OCI-LY1 (cell line): ENCODE data around the gene SLCO3A1.

Experiments
- H2AFZ ChIP-seq: fragments of 200-600 bp; sonication (generic), shearing (Covaris generic); 2 replicates; pipeline ENCODE4 v1.6.0; 2014; ENCODE audit warnings: antibody characterized with exemption, mild to moderate bottlenecking, low read length
- H3F3A ChIP-seq: fragments of 200-600 bp; sonication (generic), shearing (Covaris generic); 2 replicates; pipeline ENCODE4 v1.6.0; 2014; ENCODE audit warnings: mild to moderate bottlenecking, antibody characterized with exemption, low read length, moderate library complexity; ENCODE audit not compliant: insufficient read depth
- H3K27ac ChIP-seq: fragments of 200-600 bp; sonication (generic); 2 replicates; pipeline ENCODE4 v1.5.1; 2014; ENCODE audit warnings: low read length, mixed run types, mild to moderate bottlenecking, low read depth; ENCODE audit not compliant: poor library complexity, severe bottlenecking
- H3K27me3 ChIP-seq: fragments of 200-600 bp; sonication (generic); 2 replicates; pipeline ENCODE4 v1.6.0; 2014; ENCODE audit warnings: antibody characterized with exemption, mild to moderate bottlenecking, low read length, moderate library complexity; ENCODE audit not compliant: insufficient read depth
- H3K36me3 ChIP-seq: fragments of 200-600 bp; sonication (generic); 2 replicates; pipeline ENCODE4 v1.6.1; 2014; ENCODE audit warnings: mild to moderate bottlenecking, antibody characterized with exemption, low read length, moderate library complexity, mixed read lengths; ENCODE audit not compliant: insufficient read depth
- H3K4me1 ChIP-seq: fragments of 200-600 bp; sonication (generic); 2 replicates; pipeline ENCODE4 v1.5.1; 2014; ENCODE audit warnings: mild to moderate bottlenecking, low read length, moderate library complexity; ENCODE audit not compliant: insufficient read depth, severe bottlenecking
- H3K4me2 ChIP-seq: fragments of 200-600 bp; sonication (generic), shearing (Covaris generic); 2 replicates; pipeline ENCODE4 v1.6.1; 2014; ENCODE audit warnings: low read length
- H3K4me3 ChIP-seq: fragments of 200-600 bp; sonication (generic); 2 replicates; pipeline ENCODE4 v1.5.1; 2014; ENCODE audit warnings: low read length, low read depth, mild to moderate bottlenecking, mixed read lengths; ENCODE audit not compliant: poor library complexity, severe bottlenecking
- H3K79me2 ChIP-seq: fragments of 200-600 bp; shearing (Covaris generic); 2 replicates; pipeline ENCODE4 v1.6.1; 2016; ENCODE audit warnings: mixed run types, low read length, mixed read lengths; ENCODE audit not compliant: insufficient read depth
- H3K9ac ChIP-seq: fragments of 200-600 bp; sonication (generic), shearing (Covaris generic); 2 replicates; pipeline ENCODE4 v1.6.1; 2014; ENCODE audit warnings: mild to moderate bottlenecking, low read length, mixed read lengths
- H3K9me2 ChIP-seq: fragments of 200-600 bp; sonication (generic), shearing (Covaris generic); 2 replicates; pipeline ENCODE4 v1.6.1; 2014; ENCODE audit warnings: low read depth, mild to moderate bottlenecking, low read length, mixed read lengths
- H3K9me3 ChIP-seq: fragments of 200-600 bp; shearing (Covaris generic); 2 replicates; pipeline ENCODE4 v1.6.1; 2014; ENCODE audit warnings: low read length, mixed read lengths
- H4K20me1 ChIP-seq: fragments of 200-600 bp; sonication (generic), shearing (Covaris generic); 2 replicates; pipeline ENCODE4 v1.6.0; 2016; ENCODE audit warnings: mild to moderate bottlenecking, low read length; ENCODE audit not compliant: insufficient read depth
- CTCF ChIP-seq: fragments of 200-600 bp; sonication (generic), shearing (Covaris generic); IDR thresholded peaks from 2 replicates; pipeline ENCODE4 v1.5.1; 2017; ENCODE audit warnings: mild to moderate bottlenecking, antibody characterized with exemption, low read length, moderate library complexity, mixed read lengths
- EZH2 ChIP-seq: fragments of 200-600 bp; sonication (generic), shearing (Covaris generic); IDR thresholded peaks from 2 replicates; pipeline ENCODE4 v1.8.0; 2017; ENCODE audit warnings: borderline replicate concordance, mixed run types, mild to moderate bottlenecking, antibody characterized with exemption, low read length, moderate library complexity, mixed read lengths

The SLCO3A1 gene

GRCh38 chr15:91857772-91858171 is 4.3 kb downstream of the SLCO3A1 start:
- H3K4me3 ChIP-seq, result no peak overlapping the region
- H3K4me1 ChIP-seq, result peaks cover 56% of the 10 kb centered on the region
- H3K4me2 ChIP-seq, result peak overlapping the region; percentile 14; the same call in 1 of the 2 replicates
- H3F3A ChIP-seq, result no peaks in the 10 kb centered on the region
- no peaks in the 10 kb centered on the region for H3K36me3 ChIP-seq
- peak overlapping the region; percentile 58 for H3K27ac ChIP-seq
- no peaks in the 10 kb centered on the region for H3K27me3 ChIP-seq
- no peaks in the 10 kb centered on the region for H4K20me1 ChIP-seq
- no peak overlapping the region for H2AFZ ChIP-seq
- no peaks in the 10 kb centered on the region for H3K9me3 ChIP-seq
- no peaks in the 10 kb centered on the region for H3K9me2 ChIP-seq
- no peaks in the 10 kb centered on the region for H3K79me2 ChIP-seq
- TF ChIP-seq CTCF, result no peak
- TF ChIP-seq EZH2, result no peak
- no peak overlapping the region for H3K9ac ChIP-seq

DNA sequence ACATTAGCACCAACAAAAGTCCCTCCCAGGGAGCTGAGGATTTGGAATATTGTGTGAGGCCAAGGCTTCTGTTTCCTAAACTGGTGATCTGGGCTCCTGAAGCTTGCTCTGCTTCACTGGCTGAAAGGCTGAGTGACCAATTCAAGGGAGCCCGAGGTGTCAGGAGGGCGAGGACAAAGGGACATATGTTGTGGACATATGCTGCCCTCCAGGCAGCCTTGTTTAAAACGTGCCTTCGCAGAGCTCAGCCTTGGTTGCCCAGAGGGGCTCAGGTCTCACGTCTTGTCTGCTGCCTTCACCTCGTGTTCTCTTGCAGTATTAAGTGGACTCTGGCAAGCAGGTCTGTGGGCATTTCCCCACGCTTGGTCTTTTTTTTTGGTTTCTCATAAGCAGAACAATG is 7.0 kb downstream of the SLCO3A1 start:
- Histone ChIP-seq H3K27me3 (no peaks in the 10 kb centered on the region), H2AFZ (no peak overlapping the region), H3K9ac (no peak overlapping the region), H3K4me1 (peaks cover 67% of the 10 kb centered on the region), H3K4me2 (no peak overlapping the region), H3K36me3 (no peaks in the 10 kb centered on the region), H3K79me2 (no peaks in the 10 kb centered on the region), H3F3A (no peaks in the 10 kb centered on the region), H3K9me3 (no peaks in the 10 kb centered on the region), H4K20me1 (no peaks in the 10 kb centered on the region), H3K9me2 (no peaks in the 10 kb centered on the region), H3K27ac (no peak overlapping the region), H3K4me3 (no peak overlapping the region)
- TF ChIP-seq CTCF (no peak), EZH2 (no peak)

DNA sequence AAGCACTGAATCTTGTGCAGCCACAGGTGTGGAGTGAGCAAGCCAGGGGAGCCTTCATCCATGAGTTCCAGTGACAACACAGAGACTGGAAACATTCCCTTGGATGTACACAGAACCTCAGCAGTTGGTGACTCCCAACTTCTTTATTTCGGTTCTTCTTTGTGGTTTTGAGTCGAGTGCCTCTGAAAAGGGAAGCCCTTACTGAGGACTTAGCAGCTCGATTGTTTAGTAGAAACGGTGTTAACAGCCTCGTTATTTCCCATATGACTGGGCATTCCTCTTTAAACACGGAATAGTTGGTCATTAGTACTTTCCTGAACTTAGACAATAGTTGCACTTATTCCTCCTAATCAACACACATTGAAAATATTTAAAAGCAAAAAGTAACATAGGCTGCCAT is 7.7 kb downstream of the SLCO3A1 start:
- Histone ChIP-seq H3K9me3 (no peaks in the 10 kb centered on the region), H3K9ac (no peak overlapping the region), H3K36me3 (no peaks in the 10 kb centered on the region), H3K4me2 (no peak overlapping the region), H3K9me2 (no peaks in the 10 kb centered on the region), H2AFZ (no peak overlapping the region), H3K79me2 (no peaks in the 10 kb centered on the region), H3K27me3 (no peaks in the 10 kb centered on the region), H3F3A (no peaks in the 10 kb centered on the region), H3K27ac (no peak overlapping the region), H4K20me1 (no peaks in the 10 kb centered on the region), H3K4me1 (peaks cover 59% of the 10 kb centered on the region), H3K4me3 (no peak overlapping the region)
- no peak for TF ChIP-seq EZH2
- no peak for TF ChIP-seq CTCF
